Measurements from ENCODE around the gene RNF144A.

- TF ChIP-seq EZH2 (IDR thresholded peaks at IDR 0.05; ENCODE audit: insufficient read depth, poor library complexity, severe bottlenecking) (no peak), EZH2phosphoT487 (IDR thresholded peaks at IDR 0.05; ENCODE audit: insufficient read depth, low read depth) (no peak)
These were observed 167.4 kb downstream of the RNF144A start for GRCh38 chr2:7084601-7085000.
